Neuron (in vitro differentiated cells): ENCODE measurements around the gene ZACN.

Experiments used
- H2AFZ ChIP-seq: one replicate; pipeline ENCODE4 v1.6.1; 2013; ENCODE audit warnings: low read depth, mild to moderate bottlenecking, inconsistent platforms, low read length, moderate library complexity
- H3K27me3 ChIP-seq: one replicate; pipeline ENCODE4 v1.6.1; 2013; ENCODE audit warnings: low read length; ENCODE audit not compliant: insufficient read depth
- H3K36me3 ChIP-seq: one replicate; pipeline ENCODE4 v1.6.1; 2013; ENCODE audit warnings: low read length; ENCODE audit not compliant: insufficient read depth
- H3K4me1 ChIP-seq: one replicate; pipeline ENCODE4 v1.6.1; 2013; ENCODE audit warnings: low read length; ENCODE audit not compliant: insufficient read depth
- H3K4me3 ChIP-seq: 2 replicates; pipeline ENCODE4 v1.5.1; 2013; ENCODE audit warnings: mild to moderate bottlenecking, low read length, moderate library complexity
- H3K9me3 ChIP-seq: one replicate; pipeline ENCODE4 v1.6.1; 2013; ENCODE audit warnings: low read length

Gene ZACN

DNA sequence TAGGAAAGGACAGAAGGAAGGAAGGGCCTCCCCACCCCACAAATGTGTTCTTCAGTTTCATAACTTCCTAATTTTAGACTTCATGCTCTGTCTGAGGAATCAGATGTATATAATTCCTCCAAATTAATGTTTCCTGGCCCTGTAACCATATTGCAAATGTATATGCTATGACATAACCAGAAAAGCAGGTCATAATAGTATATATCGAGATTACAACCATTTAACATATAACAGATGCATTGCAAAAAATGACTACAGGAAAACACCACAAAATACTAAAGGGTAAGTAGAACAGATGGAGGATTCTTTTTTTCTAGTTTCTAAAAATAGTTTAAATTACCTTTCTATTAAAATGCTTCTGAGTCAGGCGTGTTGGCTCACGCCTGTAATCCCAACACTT, 27.7 kb downstream of the ZACN start:
- H3K36me3 ChIP-seq: peaks cover 7% of the 10 kb centered on the region
- H3K9me3 ChIP-seq: no peaks in the 10 kb centered on the region
- H2AFZ ChIP-seq: peak overlapping the region; percentile 29
- H3K27me3 ChIP-seq: no peaks in the 10 kb centered on the region
- peaks cover 20% of the 10 kb centered on the region for H3K4me1 ChIP-seq
- H3K4me3 ChIP-seq: no peak overlapping the region

DNA sequence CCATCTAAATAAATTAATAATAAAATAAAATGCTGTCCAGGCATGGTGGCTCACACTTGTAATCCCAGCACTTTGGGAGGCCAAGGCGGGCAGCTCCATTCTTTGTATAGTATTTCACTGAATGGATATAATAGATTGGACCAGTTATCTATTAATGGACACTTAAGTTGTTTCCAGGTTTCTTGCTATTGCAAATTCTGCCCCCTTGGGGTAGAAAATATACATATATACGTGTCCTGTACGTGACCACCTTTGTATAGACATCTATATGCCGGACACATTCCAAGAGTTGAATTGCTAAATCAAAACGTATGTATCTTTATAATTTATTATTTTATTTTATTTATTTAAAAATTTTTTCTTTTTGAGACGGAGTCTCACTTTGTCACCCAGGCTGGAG, 28.5 kb downstream of the ZACN start:
- Histone ChIP-seq H3K27me3 (no peaks in the 10 kb centered on the region), H3K4me3 (no peak overlapping the region), H3K36me3 (no peaks in the 10 kb centered on the region), H2AFZ (no peak overlapping the region), H3K9me3 (no peaks in the 10 kb centered on the region), H3K4me1 (peaks cover 16% of the 10 kb centered on the region)

DNA sequence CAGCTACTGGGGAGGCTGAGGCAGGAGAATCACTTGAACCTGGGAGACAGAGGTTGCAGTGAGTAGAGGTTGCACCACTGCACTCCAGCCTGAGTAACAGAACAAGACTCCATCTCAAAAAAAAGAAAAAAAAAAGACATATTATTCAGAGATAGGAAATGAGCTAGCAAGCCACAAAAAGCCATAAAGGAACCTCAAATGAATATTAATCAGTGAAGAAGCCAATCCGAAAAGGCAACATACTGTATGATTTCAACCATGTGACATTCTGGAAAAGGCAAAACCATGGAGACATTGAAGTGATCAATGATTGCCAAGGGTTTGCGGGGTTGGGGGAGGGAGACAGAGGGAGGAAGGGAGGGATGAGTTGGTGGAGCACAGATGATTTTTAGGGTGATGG, 33.0 kb downstream of the ZACN start:
- Histone ChIP-seq H2AFZ (no peak overlapping the region), H3K36me3 (no peaks in the 10 kb centered on the region), H3K9me3 (no peaks in the 10 kb centered on the region), H3K4me1 (no peaks in the 10 kb centered on the region), H3K27me3 (no peaks in the 10 kb centered on the region), H3K4me3 (no peak overlapping the region)

DNA sequence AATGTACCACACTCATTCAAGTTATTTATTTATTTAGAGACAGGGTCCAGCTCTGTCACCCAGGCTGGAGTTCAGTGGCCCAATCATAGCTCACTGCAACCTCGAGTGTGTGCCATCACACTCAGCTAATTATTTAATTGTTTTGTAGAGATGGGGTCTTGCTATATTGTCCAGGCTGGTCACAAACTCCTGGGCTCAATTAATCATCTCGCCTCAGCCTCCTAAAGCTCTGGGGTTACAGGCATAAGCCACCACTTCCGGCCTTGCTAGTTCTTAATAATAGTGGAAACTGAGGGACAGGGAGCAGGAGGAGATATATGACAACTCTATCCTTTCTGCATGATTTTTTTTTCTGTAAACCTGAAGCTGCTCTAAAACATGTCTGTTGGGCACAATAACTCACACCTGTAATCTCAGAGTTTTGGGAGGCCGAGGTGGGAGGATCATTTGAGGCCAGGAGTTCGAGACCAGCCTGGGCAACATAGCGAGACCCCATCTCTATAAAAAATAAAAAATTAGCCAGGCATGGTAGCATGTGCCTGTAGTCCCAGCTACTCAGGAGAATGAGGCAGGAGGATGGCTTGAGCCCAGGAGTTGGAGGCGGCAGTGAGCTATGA, 36.3 kb downstream of the ZACN start:
- H3K9me3 ChIP-seq: no peaks in the 10 kb centered on the region

DNA sequence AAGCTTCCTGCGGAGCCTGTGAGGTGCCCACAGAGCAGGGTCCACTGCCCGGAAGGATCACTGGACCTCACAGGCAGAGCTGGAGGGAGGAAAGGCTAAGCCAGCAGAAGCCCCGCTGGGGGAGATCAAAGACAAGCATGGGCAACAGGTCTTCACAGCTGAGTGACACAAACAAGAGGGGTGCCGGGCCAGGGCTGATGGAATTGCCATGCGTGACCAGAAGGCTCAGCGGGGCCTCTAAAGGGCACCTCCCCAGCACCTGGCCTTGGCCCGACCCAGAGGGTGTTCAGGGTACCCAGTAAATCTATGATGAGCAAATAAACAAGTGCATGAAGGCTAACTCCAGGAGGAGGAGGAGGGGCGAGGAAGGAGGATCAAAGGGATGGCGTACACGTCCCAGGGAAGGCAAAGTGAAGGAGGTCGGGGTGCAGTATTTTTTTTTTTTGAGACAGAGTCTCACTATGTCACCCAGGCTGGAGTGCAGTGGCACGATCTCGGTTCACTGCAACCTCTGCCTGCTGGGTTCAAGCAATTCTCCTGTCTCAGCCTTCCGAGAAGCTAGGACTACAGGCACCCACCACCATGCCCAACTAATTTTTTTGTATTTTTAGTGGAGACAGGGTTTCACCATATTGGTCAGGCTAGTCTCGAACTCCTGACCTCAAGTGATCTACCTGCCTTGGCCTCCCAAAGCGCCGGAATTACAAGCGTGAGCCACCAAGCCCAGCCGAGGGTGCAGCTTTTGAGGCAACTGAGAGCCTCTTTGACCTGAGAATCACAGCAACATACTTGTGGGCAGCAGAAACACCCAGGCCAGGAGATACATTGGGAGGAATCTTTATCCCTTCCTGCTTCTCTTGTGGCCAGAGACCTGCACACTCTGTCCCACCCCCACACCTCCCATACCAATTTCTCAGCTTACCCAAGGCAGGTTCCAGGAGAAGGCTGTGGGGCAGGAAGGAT, 40.7 kb downstream of the ZACN start:
- H3K4me3 ChIP-seq: no peak overlapping the region
- H3K4me1 ChIP-seq: no peaks in the 10 kb centered on the region
- no peaks in the 10 kb centered on the region for H3K9me3 ChIP-seq
- H2AFZ ChIP-seq: no peak overlapping the region
- H3K36me3 ChIP-seq: no peaks in the 10 kb centered on the region
- no peaks in the 10 kb centered on the region for H3K27me3 ChIP-seq

More for the DNA sequence above, 36.3 kb downstream of the ZACN start:
- no peaks in the 10 kb centered on the region for H3K4me1 ChIP-seq
- H3K4me3 ChIP-seq: no peak overlapping the region
- no peaks in the 10 kb centered on the region for H3K27me3 ChIP-seq
- no peaks in the 10 kb centered on the region for H3K36me3 ChIP-seq
- H2AFZ ChIP-seq: no peak overlapping the region

DNA sequence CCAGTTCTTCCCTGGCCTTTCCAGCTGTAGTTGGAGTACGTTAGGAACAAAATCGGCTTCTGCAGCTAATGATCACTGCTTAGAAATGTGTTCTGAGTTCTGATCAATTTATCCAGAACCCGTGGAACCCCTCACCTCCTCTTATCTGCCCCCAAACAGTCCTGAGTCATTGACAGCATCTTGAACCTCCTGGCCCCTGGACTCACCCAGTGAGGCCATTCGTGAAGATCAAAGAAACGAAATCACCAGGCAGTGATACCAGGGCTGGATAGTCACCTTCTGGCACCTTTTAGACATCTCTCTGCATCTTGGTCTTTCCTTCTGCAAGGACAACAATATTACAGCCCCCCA, 41.7 kb downstream of the ZACN start:
- Histone ChIP-seq H2AFZ (no peak overlapping the region), H3K9me3 (no peaks in the 10 kb centered on the region), H3K4me1 (no peaks in the 10 kb centered on the region), H3K4me3 (no peak overlapping the region), H3K36me3 (no peaks in the 10 kb centered on the region), H3K27me3 (no peaks in the 10 kb centered on the region)

DNA sequence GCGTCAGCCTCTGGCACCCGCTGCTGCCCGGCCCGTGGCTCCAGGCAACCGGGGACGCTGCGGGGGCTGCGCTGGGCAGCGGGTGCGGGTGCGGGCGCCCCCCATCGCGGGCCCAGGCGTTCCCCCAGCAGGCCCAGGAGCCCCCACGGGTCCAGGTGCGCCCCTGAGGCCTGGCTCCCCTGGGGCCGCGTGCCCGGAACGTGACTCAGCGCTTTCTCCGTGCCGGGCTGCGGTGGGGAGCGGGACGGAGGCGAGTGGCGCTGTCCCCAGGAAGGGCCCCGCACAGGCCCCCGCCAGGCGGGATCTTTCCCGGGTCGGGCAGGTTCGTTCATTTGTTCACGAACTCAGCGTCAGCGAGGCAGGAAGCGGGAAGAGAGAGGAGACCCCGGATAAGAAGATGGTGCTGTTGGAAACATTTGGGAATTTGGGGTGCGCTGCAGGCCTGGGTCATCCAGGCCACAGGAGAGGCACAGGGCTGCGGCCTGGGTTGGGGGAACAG, 43.0 kb downstream of the ZACN start:
- Histone ChIP-seq H3K27me3 (no peaks in the 10 kb centered on the region), H3K9me3 (no peaks in the 10 kb centered on the region), H3K36me3 (no peaks in the 10 kb centered on the region), H3K4me3 (no peak overlapping the region), H3K4me1 (no peaks in the 10 kb centered on the region), H2AFZ (peak overlapping the region; percentile 4)

DNA sequence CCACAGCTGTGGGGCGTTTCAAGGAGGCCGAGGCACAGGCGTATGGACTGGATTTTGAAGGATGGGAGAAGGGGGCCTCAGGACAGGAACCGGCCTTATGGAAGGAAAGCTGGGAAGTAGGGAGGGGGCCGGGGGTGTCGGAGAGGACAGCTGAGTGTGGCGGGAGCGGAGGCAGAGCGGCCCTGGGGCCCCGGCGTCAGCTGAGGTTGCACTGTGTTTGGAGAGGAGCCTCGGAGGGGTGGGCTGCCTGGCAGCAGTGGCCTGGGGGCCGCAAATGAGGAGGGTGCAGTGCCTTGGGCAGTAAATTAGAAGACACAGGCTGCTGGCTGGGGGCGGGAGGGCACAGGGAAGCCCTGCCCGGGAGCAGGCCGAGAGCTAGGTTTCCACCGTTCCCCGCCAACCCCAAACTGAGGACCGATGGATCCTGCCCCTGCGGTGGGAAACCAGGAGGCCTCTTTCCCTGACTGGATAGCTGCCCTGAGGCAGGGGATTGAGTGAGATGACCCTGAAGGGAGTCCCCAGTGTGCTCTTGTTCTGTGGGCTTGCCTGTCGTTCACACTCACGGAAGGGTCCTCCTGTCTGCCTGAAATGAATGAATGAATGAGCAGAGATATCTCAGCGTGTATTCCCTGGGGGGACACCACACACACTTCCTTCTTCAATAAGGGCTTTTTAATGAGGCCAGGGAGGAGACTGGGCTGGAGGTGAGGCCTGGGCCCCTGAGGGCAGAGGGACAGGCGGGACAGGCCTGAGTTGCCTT, 43.6 kb downstream of the ZACN start:
- Histone ChIP-seq H3K9me3 (no peaks in the 10 kb centered on the region), H3K27me3 (no peaks in the 10 kb centered on the region), H3K4me3 (no peak overlapping the region), H3K4me1 (no peaks in the 10 kb centered on the region), H3K36me3 (no peaks in the 10 kb centered on the region), H2AFZ (peak overlapping the region; percentile 4)

DNA sequence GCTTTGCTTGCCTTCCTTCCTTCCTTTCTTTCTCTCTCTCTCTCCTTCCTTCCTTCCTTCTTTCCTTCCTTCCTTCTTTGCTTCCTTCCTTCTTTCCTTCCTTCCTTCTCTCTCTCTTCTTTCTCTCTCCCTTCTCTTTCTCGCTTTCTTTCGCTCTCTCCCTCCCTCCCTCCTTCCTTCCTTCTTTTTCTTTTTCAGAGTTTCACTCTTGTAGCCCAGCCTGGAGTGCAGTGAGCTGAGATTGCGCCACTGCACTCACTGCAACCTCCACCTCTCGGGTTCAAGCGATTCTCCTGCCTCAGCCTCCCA, 44.2 kb downstream of the ZACN start:
- no peaks in the 10 kb centered on the region for H3K27me3 ChIP-seq
- no peaks in the 10 kb centered on the region for H3K4me1 ChIP-seq
- no peaks in the 10 kb centered on the region for H3K36me3 ChIP-seq
- H3K4me3 ChIP-seq: no peak overlapping the region
- H2AFZ ChIP-seq: no peak overlapping the region
- H3K9me3 ChIP-seq: no peaks in the 10 kb centered on the region

DNA sequence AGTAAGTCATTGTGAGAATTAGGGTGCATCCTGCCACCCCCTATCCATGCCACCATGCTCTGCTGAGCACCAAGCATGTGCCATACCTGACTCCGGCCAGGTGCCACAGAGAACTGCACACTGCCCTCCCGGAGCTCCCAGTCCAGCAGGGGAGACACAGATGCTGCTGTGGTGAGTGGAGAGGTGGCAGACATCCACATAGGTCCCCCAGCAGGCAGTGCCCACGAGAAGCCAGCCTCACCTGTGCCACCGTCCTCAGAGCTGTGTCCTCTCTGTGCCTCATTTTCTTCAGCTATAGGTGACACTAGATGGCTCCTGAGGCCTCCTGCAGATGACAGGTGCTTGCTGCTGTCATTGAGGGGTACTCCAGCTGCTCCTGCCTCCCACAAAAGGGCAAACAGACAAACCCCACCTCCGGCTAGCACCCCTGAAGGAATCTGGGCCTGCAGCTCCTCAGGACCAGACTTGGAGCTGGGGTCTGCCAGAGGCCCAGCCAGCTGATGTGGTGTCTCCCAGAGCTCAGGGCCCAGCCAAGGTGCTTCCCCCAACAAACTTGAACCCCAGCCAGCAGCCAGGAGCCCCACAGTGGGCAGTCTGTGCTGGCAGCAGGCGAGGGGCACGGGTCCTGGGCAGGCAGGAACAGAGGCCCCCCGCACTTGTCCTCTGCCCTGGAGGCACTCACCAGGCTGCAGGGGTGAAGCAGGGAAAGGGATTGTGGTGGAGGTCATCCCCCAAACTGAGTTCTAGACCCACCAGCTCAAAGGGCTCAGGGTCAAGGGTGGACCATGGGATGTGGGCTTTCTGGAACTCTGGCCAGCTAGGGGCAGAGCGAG, 45.0 kb downstream of the ZACN start:
- Histone ChIP-seq H3K9me3 (no peaks in the 10 kb centered on the region), H3K36me3 (no peaks in the 10 kb centered on the region), H3K4me1 (no peaks in the 10 kb centered on the region), H2AFZ (no peak overlapping the region), H3K27me3 (no peaks in the 10 kb centered on the region), H3K4me3 (no peak overlapping the region)

DNA sequence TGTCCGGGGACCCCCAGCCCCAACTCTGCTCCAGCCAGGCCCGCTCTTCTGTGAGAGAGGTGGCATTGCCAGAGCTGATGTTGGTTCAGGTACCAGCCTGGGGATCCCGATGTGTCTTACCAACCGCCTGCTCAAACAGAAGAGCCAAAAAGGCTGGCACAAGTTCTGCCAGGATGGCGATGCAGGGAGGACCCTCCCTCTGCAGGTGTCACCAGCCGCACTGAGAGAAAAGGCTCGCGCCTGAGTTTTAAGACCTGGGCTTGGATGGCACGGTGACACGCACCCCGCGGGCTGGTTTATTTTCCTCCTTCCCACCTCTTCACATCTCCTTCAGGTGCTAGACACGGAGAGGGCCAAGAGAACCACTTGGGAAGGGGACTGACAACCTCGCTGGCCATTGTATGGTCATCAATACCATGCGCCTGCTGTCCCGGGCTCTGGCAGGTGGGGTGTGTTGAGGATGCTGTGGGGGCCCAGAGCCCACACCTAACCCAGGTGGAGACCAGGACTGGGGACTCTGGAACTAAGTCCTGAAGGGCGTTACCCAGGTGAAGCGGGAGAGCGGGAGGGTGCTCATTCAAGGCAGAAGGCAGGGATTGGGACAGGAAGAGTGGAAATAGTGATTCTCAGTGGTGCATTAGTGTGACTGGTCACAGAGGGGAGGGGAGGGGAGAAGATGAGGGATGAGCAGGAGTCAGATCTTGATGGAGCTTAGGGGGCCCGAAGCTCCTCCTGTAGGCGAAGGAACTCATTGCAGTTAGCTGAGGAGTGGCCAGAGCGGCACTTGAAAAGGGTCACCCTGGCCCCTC, 45.8 kb downstream of the ZACN start:
- H3K36me3 ChIP-seq: no peaks in the 10 kb centered on the region

DNA sequence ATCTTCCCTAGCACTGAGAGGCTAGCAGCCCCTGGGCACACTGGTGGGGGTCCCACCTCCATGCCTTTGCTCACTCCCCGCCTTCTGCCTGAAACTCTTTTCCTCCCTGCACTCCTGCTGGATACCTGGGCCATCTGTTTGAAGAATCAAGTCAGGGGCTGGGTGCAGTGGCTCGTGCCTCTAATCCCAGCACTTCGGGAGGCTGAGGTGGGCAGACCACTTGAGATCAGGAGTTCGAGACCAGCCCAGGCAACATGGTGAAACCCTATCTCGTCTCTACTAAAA, 46.4 kb downstream of the ZACN start:
- Histone ChIP-seq H3K4me3 (no peak overlapping the region), H3K4me1 (no peaks in the 10 kb centered on the region), H3K27me3 (no peaks in the 10 kb centered on the region), H3K36me3 (no peaks in the 10 kb centered on the region), H2AFZ (no peak overlapping the region), H3K9me3 (no peaks in the 10 kb centered on the region)

More for the DNA sequence above, 45.8 kb downstream of the ZACN start:
- Histone ChIP-seq H3K27me3 (no peaks in the 10 kb centered on the region), H2AFZ (no peak overlapping the region), H3K9me3 (no peaks in the 10 kb centered on the region), H3K4me3 (no peak overlapping the region), H3K4me1 (no peaks in the 10 kb centered on the region)
